OCI-LY1 (cell line): ENCODE data around the gene AKAP13.

Experiments
- CTCF ChIP-seq: fragments of 200-600 bp; sonication (generic), shearing (Covaris generic); IDR thresholded peaks from 2 replicates; pipeline ENCODE4 v1.5.1; 2017; ENCODE audit warnings: mild to moderate bottlenecking, antibody characterized with exemption, low read length, moderate library complexity, mixed read lengths
- EZH2 ChIP-seq: fragments of 200-600 bp; sonication (generic), shearing (Covaris generic); IDR thresholded peaks from 2 replicates; pipeline ENCODE4 v1.8.0; 2017; ENCODE audit warnings: borderline replicate concordance, mixed run types, mild to moderate bottlenecking, antibody characterized with exemption, low read length, moderate library complexity, mixed read lengths

GRCh38 chr15:85782064-85782463 lies 401.7 kb downstream of the AKAP13 start:
- no peak for TF ChIP-seq CTCF
- TF ChIP-seq EZH2, result no peak
